GM18499 (cell line): ENCODE measurements around the gene SLC13A1.

Source experiments
- ATAC-seq: cut with Tn5 transposase; IDR thresholded peaks from one replicate; pipeline ENCODE4 v1.9.1; 2021; ENCODE audit warnings: moderate number of reproducible peaks; ENCODE audit not compliant: insufficient read depth, unreplicated experiment

SLC13A1 gene

GRCh38 chr7:123198668-123199652 lies 809 bp downstream of the SLC13A1 start:
- no peak for ATAC-seq

- ATAC-seq, result no peak
Observed at GRCh38 chr7:123198111-123198510, 1.7 kb downstream of the SLC13A1 start.

- no peak for ATAC-seq
Observed at GRCh38 chr7:123193235-123193634, 6.5 kb downstream of the SLC13A1 start.

- ATAC-seq, result no peak
Observed at GRCh38 chr7:123191132-123191531, 8.6 kb downstream of the SLC13A1 start.

- peak; percentile 90 for ATAC-seq
Observed at GRCh38 chr7:123190109-123190831, 9.5 kb downstream of the SLC13A1 start.

GRCh38 chr7:123185756-123186155 lies 14.0 kb downstream of the SLC13A1 start:
- no peak for ATAC-seq

- ATAC-seq, result no peak
Observed at GRCh38 chr7:123184271-123184670, 15.5 kb downstream of the SLC13A1 start.

- no peak for ATAC-seq
Observed at GRCh38 chr7:123183431-123183830, 16.3 kb downstream of the SLC13A1 start.

GRCh38 chr7:123177442-123177841 lies 22.3 kb downstream of the SLC13A1 start:
- no peak for ATAC-seq

- no peak for ATAC-seq
Observed at GRCh38 chr7:123170333-123171246, 29.2 kb downstream of the SLC13A1 start.

GRCh38 chr7:123169065-123169464 lies 30.7 kb downstream of the SLC13A1 start:
- ATAC-seq, result no peak

GRCh38 chr7:123157606-123158005 lies 42.2 kb downstream of the SLC13A1 start:
- no peak for ATAC-seq

GRCh38 chr7:123155571-123155970 lies 44.2 kb downstream of the SLC13A1 start:
- no peak for ATAC-seq

GRCh38 chr7:123154231-123154860 lies 45.4 kb downstream of the SLC13A1 start:
- ATAC-seq, result peak; percentile 92

GRCh38 chr7:123151443-123151842 lies 48.3 kb downstream of the SLC13A1 start:
- ATAC-seq, result no peak

GRCh38 chr7:123148813-123149212 lies 51.0 kb downstream of the SLC13A1 start:
- no peak for ATAC-seq

GRCh38 chr7:123143252-123144006 lies 56.3 kb downstream of the SLC13A1 start:
- no peak for ATAC-seq

- ATAC-seq, result no peak
Observed at GRCh38 chr7:123140561-123140960, 59.2 kb downstream of the SLC13A1 start.

GRCh38 chr7:123135960-123136359 lies 63.8 kb downstream of the SLC13A1 start:
- no peak for ATAC-seq
